ENCODE measurements around the gene LARP4.
"Not testable (repeated sequence)": the region's sequence is repeated elsewhere in the genome, so short reads cannot be mapped to it uniquely, and the experiment has no call there.

LARP4 gene

DNA sequence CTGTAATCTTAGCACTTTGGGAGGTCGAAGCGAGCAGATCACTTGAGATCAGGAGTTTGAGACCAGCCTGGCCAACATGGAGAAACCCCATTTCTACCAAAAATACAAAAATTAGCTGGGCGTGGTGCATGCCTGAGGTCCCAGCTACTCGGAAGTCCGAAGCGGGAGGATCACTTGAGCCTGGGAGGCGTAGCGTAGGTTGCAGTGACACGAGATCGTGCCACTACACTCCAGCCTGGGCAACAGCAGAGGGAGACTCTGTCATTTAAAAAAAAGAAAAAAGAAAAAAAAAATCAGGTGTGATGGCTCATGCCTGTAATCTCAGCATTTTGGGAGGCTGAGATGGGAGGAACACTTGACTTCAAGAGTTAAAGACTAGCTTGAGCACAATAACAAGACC is 11.9 kb upstream of the LARP4 start:
- ATAC-seq, H3K4me1 Mint-ChIP-seq, H3K4me3 Mint-ChIP-seq, DNase-seq, H3K27ac Mint-ChIP-seq, H3K27me3 Mint-ChIP-seq, H3K9me3 Mint-ChIP-seq: not testable (repeated sequence)

DNA sequence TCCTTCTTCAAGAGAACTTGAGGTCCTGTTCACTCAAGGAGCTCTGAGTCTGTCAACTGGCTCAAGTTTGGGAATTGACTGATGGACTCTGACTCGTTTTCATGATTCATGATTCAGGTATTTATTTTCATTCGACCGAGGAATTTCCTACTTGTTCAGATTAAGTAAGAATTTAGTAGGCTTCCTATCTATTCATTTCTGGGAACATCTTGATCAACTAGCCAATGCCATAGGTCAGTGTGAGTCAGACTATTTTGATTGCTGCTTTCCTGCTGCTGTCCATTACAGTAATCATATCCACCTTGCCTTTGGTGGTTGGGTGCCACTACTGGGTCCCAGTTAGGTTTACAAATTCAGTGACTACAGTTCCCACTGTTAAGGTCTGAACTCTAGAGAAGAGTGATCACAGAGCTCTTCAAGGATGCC is 10.4 kb upstream of the LARP4 start:
- no peaks in the 10 kb centered on the region for H3K4me1 Mint-ChIP-seq
- DNase-seq (no peak), ATAC-seq (no peak)
- H3K27me3 Mint-ChIP-seq = no peaks in the 10 kb centered on the region
- H3K27ac Mint-ChIP-seq = no peak overlapping the region
- no peaks in the 10 kb centered on the region for H3K9me3 Mint-ChIP-seq
- H3K4me3 Mint-ChIP-seq = no peak overlapping the region

DNA sequence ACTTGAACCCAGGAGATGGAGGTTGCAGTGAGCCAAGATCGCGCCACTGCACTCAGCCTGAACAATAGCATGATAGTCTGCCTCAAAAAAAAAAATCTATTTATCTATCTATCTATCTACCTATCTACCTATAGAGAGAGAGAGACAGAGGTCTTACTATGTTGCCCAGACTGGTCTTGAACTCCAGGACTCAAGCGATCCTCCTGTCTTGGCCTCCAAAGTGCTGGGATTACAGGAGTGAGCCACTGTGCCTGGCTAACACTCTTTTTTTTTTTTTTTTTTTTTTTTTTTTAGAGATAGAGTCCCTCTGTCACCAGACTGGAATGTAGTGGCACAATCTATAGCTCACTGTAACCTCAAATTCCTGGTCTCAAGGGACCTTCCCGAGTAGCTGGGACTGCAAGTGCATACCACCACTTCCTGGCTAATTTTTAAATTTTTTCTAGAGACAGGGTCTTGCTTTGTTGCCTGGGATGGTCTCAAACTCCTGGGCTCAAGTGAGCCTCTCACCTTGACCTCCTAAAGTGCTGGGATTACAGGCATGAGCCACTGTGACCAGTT is 6.1 kb upstream of the LARP4 start:
- DNase-seq (no peak), ATAC-seq (no peak)
- H3K27me3 Mint-ChIP-seq = no peaks in the 10 kb centered on the region
- H3K27ac Mint-ChIP-seq = no peak overlapping the region
- peaks cover 5 to 7% of the 10 kb centered on the region in 2 donors for H3K9me3 Mint-ChIP-seq
- H3K4me3 Mint-ChIP-seq = no peak overlapping the region
- H3K4me1 Mint-ChIP-seq = peaks cover 5% of the 10 kb centered on the region

DNA sequence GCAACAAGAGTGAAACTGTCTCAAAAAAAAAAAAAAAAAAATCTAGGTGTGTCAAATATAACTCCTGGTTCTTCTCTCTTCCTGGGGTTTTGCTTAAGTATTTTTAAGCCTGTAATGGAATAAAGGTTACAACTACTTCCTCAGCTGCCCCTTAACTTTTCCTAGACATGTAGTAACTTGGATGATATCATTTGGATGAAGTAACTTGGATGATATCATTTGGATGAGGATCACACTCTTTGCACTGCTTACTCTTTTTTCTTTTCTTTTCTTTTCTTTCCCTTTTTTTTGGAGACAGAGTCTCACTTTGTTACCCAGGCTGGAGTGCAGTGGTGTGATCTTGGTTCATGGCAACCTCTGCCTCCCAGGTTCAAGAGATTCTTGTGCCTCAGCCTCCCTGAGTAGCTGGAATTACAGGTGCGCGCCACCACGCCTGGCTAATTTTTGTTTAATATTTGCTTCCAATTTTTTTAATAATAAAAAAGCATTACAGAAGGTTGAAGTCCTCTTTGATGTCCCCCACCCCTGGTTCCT is 3.5 kb upstream of the LARP4 start:
- Mint-ChIP-seq H3K4me3 (no peak overlapping the region), H3K9me3 (peaks cover 5 to 7% of the 10 kb centered on the region in 2 donors), H3K4me1 (peaks cover 9% of the 10 kb centered on the region), H3K27me3 (no peaks in the 10 kb centered on the region), H3K27ac (no peak overlapping the region)
- ATAC-seq (no peak), DNase-seq (no peak)

DNA sequence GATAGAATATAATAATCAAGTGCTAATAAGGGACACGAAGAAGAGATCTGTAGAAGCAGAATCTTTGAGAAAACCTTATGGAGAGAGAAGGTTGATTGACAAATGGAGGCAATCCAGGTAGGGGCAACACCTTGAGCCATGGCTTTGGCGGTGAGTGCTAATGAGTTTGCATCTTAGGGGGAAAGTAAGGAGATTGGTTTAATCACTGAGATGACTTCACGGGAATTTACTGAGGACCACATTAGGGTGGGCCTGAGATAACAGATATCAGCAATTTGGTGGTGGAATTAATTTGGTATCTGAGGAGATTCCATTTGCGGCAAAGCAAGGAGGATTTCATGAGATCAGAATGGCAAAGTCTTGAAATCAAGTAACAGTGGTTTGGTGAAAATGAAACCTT is 1.8 kb upstream of the LARP4 start:
- no peak overlapping the region for H3K27ac Mint-ChIP-seq

DNA sequence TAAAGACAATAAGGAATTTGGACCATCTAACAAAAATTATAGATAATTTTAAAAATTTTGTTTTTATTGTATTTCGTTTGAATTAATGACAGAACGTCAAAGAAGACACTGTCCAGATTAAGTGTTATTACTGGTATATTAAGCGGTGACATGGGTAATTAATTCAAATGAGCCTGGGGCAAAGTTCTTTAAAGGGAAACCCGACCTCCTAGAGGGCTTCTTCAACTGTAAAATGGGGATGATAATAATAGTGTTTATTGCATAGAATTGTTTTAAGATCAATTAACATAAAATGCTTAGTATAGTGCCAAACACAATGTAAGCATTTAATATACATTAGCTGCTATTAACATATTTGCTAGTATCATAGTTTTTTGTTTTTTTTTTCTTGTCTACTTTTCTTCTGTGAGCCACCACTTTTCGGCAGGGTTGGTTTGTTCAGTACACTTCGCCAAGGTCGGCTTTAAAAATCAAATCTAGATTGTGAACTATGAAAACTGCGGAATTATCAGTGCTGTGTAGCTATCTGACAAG is 514 bp upstream of the LARP4 start:
- H3K4me1 Mint-ChIP-seq = peaks cover 26% of the 10 kb centered on the region
- DNase-seq (no peak), ATAC-seq (no peak)
- H3K27ac Mint-ChIP-seq = peak overlapping the region; percentile 97
- peaks cover 5 to 7% of the 10 kb centered on the region in 2 donors for H3K9me3 Mint-ChIP-seq
- peak overlapping the region; percentile 93 to 94 for H3K4me3 Mint-ChIP-seq
- H3K27me3 Mint-ChIP-seq = no peaks in the 10 kb centered on the region

More for the DNA sequence above, 1.8 kb upstream of the LARP4 start:
- DNase-seq (no peak), ATAC-seq (no peak)
- Mint-ChIP-seq H3K4me3 (peak overlapping the region; percentile 9 to 30), H3K9me3 (peaks cover 5 to 7% of the 10 kb centered on the region in 2 donors), H3K27me3 (no peaks in the 10 kb centered on the region), H3K4me1 (peaks cover 20% of the 10 kb centered on the region)

DNA sequence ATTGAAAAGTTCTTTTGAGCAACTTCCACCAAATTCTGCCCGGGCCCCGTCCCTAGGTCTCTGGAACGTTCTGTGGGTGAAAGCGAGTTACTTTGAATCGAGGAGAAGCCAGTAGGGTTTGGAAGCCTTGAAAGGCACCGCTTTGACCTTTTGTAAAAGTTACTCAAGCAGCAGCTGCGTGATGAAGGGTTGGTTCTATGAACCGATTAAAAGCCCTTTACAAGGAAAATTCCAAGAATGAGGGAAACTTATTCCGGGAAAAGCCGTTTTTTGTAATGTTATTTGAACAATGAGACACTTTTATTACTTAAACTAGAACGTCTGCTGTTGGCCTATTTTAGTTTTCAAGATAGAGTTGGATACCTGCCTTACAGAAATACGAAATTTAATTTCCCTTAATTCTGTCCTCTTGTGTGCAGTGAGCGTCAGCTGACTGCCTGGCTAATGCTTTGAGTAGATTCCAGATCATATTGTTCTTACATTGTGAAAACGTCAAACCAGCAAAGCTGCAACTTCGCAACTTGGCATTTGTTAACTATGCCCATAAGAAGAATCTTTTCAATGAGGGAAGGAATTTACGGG is 906 bp downstream of the LARP4 start:
- Mint-ChIP-seq H3K9me3 (peaks cover 5 to 7% of the 10 kb centered on the region in 2 donors), H3K27ac (peak overlapping the region; percentile 97), H3K4me1 (peaks cover 26% of the 10 kb centered on the region), H3K4me3 (peak overlapping the region; percentile 93 to 94), H3K27me3 (no peaks in the 10 kb centered on the region)
- DNase-seq = no peak
- no peak for ATAC-seq

DNA sequence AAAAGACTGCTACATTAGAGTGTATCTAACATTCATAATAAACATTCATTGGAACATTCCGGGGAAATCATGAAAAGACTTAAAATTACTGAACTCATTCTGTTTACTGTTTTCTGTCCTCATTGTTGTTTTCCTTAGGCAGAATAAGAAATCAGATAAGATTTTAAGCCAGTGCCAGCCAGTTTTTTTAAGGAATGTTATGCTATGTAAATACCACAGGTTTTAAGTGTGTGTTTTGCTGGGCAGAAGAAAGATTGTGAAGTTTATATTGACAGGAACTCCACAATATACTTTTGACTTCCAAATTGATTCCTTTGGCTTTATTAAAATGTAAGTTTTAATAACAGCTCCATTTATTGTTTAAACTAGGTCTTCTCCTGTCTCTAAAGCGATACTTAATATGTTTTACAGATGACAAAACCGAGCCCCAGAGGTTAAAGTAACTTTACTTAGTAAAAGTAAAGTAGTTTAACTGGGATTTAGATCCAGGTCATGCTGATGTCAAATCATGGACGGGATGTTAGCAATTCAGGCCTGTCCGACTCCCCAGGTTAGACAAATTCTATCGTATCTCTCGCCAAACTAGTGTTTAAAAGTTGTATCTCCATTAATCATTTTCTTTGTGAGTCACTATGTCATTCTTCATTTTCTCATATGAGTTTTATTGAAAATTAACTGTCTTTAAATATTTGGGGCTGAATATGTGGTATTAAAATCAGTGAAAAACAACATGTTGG is 1.7 kb downstream of the LARP4 start:
- H3K4me3 Mint-ChIP-seq = peak overlapping the region; percentile 93 to 94
- peaks cover 26% of the 10 kb centered on the region for H3K4me1 Mint-ChIP-seq
- DNase-seq (no peak), ATAC-seq (no peak)
- H3K27me3 Mint-ChIP-seq = no peaks in the 10 kb centered on the region
- H3K9me3 Mint-ChIP-seq = peaks cover 5 to 7% of the 10 kb centered on the region in 2 donors
- H3K27ac Mint-ChIP-seq = peak overlapping the region in 1 of 2 donors; percentile 74

DNA sequence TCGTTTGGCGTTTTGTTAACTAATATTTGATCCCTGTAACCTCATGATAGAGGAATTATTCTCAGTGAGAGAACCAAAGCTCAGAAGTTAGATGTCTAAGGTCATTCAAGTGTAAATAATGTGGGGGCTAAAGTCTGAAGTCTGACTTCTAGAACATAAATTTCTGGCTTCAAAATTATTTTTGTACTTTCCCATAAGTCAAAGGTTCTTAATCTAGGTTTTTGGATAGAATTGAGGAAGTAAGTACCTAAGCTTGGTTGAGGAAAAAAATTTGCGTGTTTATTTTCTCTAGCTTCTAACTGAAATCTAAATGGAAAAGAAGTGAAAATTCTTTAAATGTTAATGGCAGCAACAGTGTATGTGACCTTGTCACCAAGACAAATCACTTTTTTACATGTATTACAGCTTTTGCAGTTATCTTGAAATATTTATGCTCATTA is 2.3 kb downstream of the LARP4 start:
- peaks cover 26% of the 10 kb centered on the region for H3K4me1 Mint-ChIP-seq
- DNase-seq (no peak), ATAC-seq (no peak)
- peaks cover 5 to 7% of the 10 kb centered on the region in 2 donors for H3K9me3 Mint-ChIP-seq
- peak overlapping the region in 1 of 2 donors; percentile 2 for H3K27ac Mint-ChIP-seq
- H3K27me3 Mint-ChIP-seq = no peaks in the 10 kb centered on the region
- peak overlapping the region; percentile 93 to 94 for H3K4me3 Mint-ChIP-seq

DNA sequence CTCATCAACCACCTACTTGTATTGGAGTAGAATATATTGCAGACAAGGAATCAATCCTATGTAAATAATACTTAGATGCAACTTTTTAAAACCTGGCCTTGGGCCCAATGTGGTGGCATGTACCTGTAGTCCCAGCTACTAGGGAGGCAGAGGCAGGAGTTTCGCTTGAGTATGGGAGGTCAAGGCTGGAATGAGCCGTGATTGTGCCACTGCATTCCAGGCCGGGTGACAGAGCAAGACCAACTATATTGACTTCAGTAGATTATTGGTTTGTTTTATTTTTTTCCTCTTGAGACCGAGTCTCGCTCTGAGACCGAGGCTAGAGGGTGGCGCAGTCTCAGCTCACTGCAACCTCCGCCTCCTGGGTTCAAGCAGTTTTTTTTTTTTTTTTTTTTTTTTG is 3.6 kb downstream of the LARP4 start:
- Mint-ChIP-seq H3K27ac (no peak overlapping the region), H3K4me3 (no peak overlapping the region), H3K27me3 (no peaks in the 10 kb centered on the region), H3K4me1 (peaks cover 21% of the 10 kb centered on the region), H3K9me3 (no peaks in the 10 kb centered on the region)
- no peak for ATAC-seq
- DNase-seq = no peak

DNA sequence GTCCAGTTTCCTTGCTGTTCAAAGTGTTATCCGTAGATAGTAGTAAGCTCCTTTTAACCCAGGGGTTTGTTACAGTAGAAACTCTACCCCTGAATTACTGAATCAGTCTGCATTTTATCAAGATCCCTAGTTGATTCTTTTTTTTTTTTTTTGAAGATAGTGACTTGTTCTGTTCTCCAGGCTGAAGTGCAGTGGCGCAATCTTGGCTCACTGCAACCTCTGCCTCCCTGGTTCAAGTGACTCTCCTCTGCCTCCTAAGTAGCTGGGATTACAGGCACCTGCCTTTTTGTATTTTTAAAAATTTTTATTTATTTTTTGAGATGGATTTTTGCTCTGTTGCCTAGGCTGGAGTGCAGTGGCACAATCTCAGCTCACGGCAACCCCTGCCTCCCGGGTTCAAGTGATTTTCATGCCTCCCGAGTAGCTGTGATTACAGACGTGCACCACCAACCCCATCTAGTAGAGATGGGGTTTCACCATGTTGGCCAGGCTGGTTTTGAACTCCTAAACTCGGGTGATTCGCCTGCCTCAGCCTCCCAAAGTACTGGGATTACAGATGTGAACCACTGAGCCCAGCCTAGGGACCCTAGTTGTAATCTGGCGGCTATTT is 10.5 kb downstream of the LARP4 start:
- no peak for DNase-seq
- Mint-ChIP-seq H3K27me3 (no peaks in the 10 kb centered on the region), H3K4me3 (no peak overlapping the region), H3K9me3 (no peaks in the 10 kb centered on the region), H3K27ac (no peak overlapping the region), H3K4me1 (peaks cover 21% of the 10 kb centered on the region)
- ATAC-seq = no peak

DNA sequence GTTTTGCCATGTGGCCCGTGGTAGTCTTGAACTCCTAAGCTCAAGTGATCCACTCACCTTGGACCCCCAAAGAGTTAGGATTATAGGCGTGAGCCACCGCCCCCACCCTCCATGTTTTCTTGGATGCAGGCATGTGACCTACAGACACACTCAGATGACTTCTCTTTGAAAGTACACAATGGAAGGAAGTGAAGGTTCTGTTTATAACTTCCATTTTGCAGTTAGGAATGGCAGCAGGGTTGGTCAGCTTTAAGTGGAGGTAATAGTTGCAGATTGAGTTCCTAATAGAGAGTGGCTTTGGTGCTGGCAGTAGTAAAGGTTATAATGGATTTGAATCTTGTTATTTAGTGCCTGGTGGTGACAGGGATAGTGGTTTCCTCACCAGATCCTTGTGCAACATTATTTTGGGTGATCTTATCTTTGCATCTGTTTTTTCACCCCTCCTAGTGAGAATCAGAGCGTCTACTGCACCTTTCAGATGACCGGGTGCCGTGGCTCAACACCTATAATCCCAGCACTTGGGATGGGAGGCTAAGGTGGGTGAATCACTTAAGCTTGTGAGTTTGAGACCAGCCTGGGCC is 15.3 kb downstream of the LARP4 start:
- no peaks in the 10 kb centered on the region for H3K9me3 Mint-ChIP-seq
- DNase-seq = no peak
- H3K4me3 Mint-ChIP-seq = no peak overlapping the region
- H3K27ac Mint-ChIP-seq = no peak overlapping the region
- peaks cover 51% of the 10 kb centered on the region for H3K4me1 Mint-ChIP-seq
- H3K27me3 Mint-ChIP-seq = no peaks in the 10 kb centered on the region
- ATAC-seq = no peak

DNA sequence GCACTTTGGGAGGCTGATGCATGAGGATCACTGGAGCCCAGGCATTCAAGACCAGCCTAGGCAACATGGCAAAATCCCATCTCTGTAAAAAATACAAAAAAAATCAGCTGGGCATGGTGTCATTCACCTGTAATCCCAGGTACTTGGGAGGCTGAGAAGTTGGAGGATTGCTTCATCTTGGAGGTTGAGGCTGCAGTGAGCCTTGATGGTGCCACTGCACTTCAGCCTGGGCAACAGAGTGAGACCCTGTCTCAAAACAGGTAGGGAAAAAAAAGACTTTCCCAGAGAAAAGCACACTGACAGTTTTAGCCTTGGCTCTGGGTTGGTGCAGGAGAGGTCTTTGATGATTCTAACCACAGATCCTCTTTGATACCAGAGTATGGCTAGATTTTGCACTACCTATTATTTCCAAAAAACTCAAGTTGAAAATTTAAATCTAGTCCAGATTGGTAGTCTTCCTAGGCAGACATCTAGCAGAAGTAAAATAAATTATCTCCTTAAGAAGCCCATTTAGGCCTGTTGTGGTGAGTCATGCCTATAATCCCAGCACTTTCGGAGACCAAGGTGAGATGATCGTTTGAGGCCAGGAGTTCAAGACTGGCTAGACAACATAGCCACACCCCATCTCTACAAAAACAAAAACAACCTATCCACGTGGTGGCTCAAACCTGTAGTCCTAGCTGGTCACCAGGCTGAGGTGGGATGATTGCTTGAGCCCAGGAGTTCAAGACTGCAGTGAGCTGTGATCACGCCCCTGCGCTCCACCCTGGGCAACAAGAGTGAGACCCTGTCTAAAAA is 18.6 kb downstream of the LARP4 start:
- no peak overlapping the region for H3K4me3 Mint-ChIP-seq
- H3K27me3 Mint-ChIP-seq = no peaks in the 10 kb centered on the region
- peak overlapping the region; percentile 27 to 53 for H3K27ac Mint-ChIP-seq
- no peak for DNase-seq
- ATAC-seq = no peak
- no peaks in the 10 kb centered on the region for H3K9me3 Mint-ChIP-seq
- H3K4me1 Mint-ChIP-seq = peaks cover 38% of the 10 kb centered on the region

DNA sequence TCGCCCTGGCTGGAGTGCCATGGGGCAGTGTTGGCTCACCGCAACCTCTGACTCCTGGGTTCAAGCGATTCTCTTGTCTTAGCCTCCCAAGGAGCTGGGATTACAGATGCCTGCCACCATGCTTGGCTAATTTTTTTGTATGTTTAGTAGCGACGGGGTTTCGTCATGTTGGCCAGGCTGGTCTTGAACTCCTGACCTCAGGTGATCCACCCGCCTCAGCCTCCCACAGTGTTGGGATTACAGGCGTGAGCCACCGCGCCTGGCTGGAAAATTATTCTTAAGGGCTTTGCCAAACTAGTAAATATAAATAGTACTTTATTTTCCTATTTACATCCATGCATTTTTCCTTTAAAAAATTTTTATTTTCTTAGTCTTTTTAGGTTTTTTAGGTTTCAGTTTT is 22.2 kb downstream of the LARP4 start:
- not testable (repeated sequence) for H3K27me3 Mint-ChIP-seq, H3K9me3 Mint-ChIP-seq, H3K4me3 Mint-ChIP-seq, ATAC-seq, DNase-seq, H3K27ac Mint-ChIP-seq
- H3K4me1 Mint-ChIP-seq = peaks cover 39% of the 10 kb centered on the region
